HepG2 (cell line): Measurements from ENCODE around the gene ATP1B2. TPM values are rescaled to one million over a fixed set of nuclear protein-coding genes. Genes with fewer than 3 reads are reported as not detected.

Experiments
- ESRRA ChIP-seq: sonication (generic); formaldehyde crosslinking; IDR thresholded peaks from 2 replicates; pipeline ENCODE4 v1.5.1; 2020; ENCODE audit warnings: mild to moderate bottlenecking, low read depth, missing genetic modification reagents
- HCFC1 ChIP-seq: fragments of 150-350 bp; IDR thresholded peaks from 2 replicates; pipeline ENCODE4 v1.6.1; 2014; ENCODE audit warnings: low read depth, low read length
- HNRNPUL1 ChIP-seq: fragments of 200-400 bp; formaldehyde crosslinking; IDR thresholded peaks from 2 replicates; pipeline ENCODE4 v1.6.1; 2017; ENCODE audit warnings: low read depth, mild to moderate bottlenecking, low read length, moderate library complexity
- KDM3A ChIP-seq: IDR thresholded peaks from 2 replicates; pipeline ENCODE4 v1.6.1; 2018; ENCODE audit warnings: low read depth, missing compliant biosample characterization
- LCORL ChIP-seq, 2 experiments: fragments of 450-650 bp in 1 of 2; sonication (generic) in 1 of 2; formaldehyde crosslinking in 1 of 2; IDR thresholded peaks; 2 replicates each; pipeline versions ENCODE4 v1.5.0 to v1.6.1; 2017 to 2020; ENCODE audit warnings: antibody characterized with exemption in 1 of 2, missing genetic modification reagents in 1 of 2
- POGZ ChIP-seq: sonication (generic); formaldehyde crosslinking; IDR thresholded peaks from 2 replicates; pipeline ENCODE4 v1.4.0; 2020; ENCODE audit warnings: mild to moderate bottlenecking, missing genetic modification reagents
- RARG ChIP-seq: sonication (generic); formaldehyde crosslinking; IDR thresholded peaks from 2 replicates; pipeline ENCODE4 v1.4.0; 2020; ENCODE audit warnings: low read depth, mild to moderate bottlenecking, missing genetic modification reagents
- RFX1 ChIP-seq: fragments of 450-650 bp; IDR thresholded peaks from 2 replicates; pipeline ENCODE4 v1.6.1; 2017
- RFX3 ChIP-seq: IDR thresholded peaks from 2 replicates; pipeline ENCODE4 v1.6.1; 2016; ENCODE audit warnings: missing biosample characterization, missing genetic modification reagents
- SATB2 ChIP-seq: sonication (generic); formaldehyde crosslinking; IDR thresholded peaks from 2 replicates; pipeline ENCODE4 v1.5.0; 2020; ENCODE audit warnings: missing genetic modification reagents
- SMAD1 ChIP-seq: sonication (generic); formaldehyde crosslinking; IDR thresholded peaks from 2 replicates; pipeline ENCODE4 v1.4.0; 2020; ENCODE audit warnings: missing genetic modification reagents, low read depth, mild to moderate bottlenecking, borderline replicate concordance
- SRSF1 ChIP-seq: fragments of 200-400 bp; formaldehyde crosslinking; optimal IDR thresholded peaks from 2 replicates; pipeline ENCODE3; 2017; ENCODE audit warnings: mild to moderate bottlenecking, low read depth, low read length, moderate library complexity
- TEAD2 ChIP-seq: sonication (generic); formaldehyde crosslinking; IDR thresholded peaks from 2 replicates; pipeline ENCODE4 v1.9.0; 2021; ENCODE audit warnings: missing genetic modification reagents
- ZEB1 ChIP-seq: IDR thresholded peaks from 2 replicates; pipeline ENCODE4 v1.6.1; 2012; ENCODE audit warnings: mild to moderate bottlenecking, low read depth, inconsistent platforms; ENCODE audit not compliant: insufficient replicate concordance
- ZNF343 ChIP-seq: sonication (generic); formaldehyde crosslinking; IDR thresholded peaks from 2 replicates; pipeline ENCODE4 v1.4.0; 2020; ENCODE audit warnings: mild to moderate bottlenecking, missing genetic modification reagents
- ZNF570 ChIP-seq: sonication (generic); formaldehyde crosslinking; IDR thresholded peaks from 2 replicates; pipeline ENCODE4 v1.4.0; 2020; ENCODE audit warnings: mild to moderate bottlenecking, missing genetic modification reagents, borderline replicate concordance
- ZNF598 ChIP-seq: sonication (generic); formaldehyde crosslinking; IDR thresholded peaks from 2 replicates; pipeline ENCODE4 v1.5.1; 2020; ENCODE audit warnings: mild to moderate bottlenecking, missing genetic modification reagents, borderline replicate concordance
- ZNF607 ChIP-seq: sonication (generic); formaldehyde crosslinking; IDR thresholded peaks from 2 replicates; pipeline ENCODE4 v1.5.1; 2020; ENCODE audit warnings: missing genetic modification reagents, mild to moderate bottlenecking, borderline replicate concordance
- ZNF816 ChIP-seq: sonication (generic); formaldehyde crosslinking; IDR thresholded peaks from 2 replicates; pipeline ENCODE4 v1.8.0; 2022; ENCODE audit warnings: missing genetic modification reagents, mild to moderate bottlenecking, borderline replicate concordance
- ZSCAN9 ChIP-seq: IDR thresholded peaks from 2 replicates; pipeline ENCODE4 v1.6.1; 2016; ENCODE audit warnings: borderline replicate concordance
- polyA plus RNA-seq, 8 experiments: library from polyadenylated mRNA; depleted of rRNA in 3 of 8; stranded (reverse) in 7 of 8; unstranded in 1 of 8; fragments of >200 nt; fragmentation: Illumina TruSeq in 4 of 8; extraction: Trizol in 4 of 8; gene quantifications; 2 replicates each; pipeline versions ENCODE4 v1.2.1 to v1.2.3, GENCODE V29; 2011 to 2016; ENCODE audit warnings: low read depth in 4 of 8, missing spikeins in 1 of 8, mixed read lengths in 1 of 8; ENCODE audit not compliant: insufficient read depth in 1 of 8
- total RNA-seq, 5 experiments: library from RNA; depleted of rRNA; stranded (reverse); fragments of >200 nt; fragmentation: Illumina TruSeq; extraction: Trizol; gene quantifications; 2 replicates each; pipeline ENCODE4 v1.2.3, GENCODE V29; 2016; ENCODE audit warnings: low read depth in 1 of 5
- TF ChIP-seq, protein P1 (sequence below): sonication (generic); IDR thresholded peaks from 2 replicates; pipeline ENCODE4 v1.6.1; 2016; ENCODE audit warnings: low read depth, borderline replicate concordance
- TF ChIP-seq, protein P2 (sequence below): sonication (generic); formaldehyde crosslinking; IDR thresholded peaks from 2 replicates; pipeline ENCODE4 v1.9.0; 2021; ENCODE audit warnings: missing genetic modification reagents, mild to moderate bottlenecking, borderline replicate concordance
- TF ChIP-seq, protein P3 (sequence below): sonication (generic); formaldehyde crosslinking; conservative IDR thresholded peaks from 2 replicates; pipeline ENCODE4 v1.8.0; 2022; ENCODE audit warnings: mild to moderate bottlenecking, moderate library complexity, missing genetic modification reagents
- TF ChIP-seq, protein P4 (sequence below): sonication (generic); formaldehyde crosslinking; IDR thresholded peaks from 2 replicates; pipeline ENCODE4 v1.4.0; 2020; ENCODE audit warnings: missing genetic modification reagents

The ATP1B2 gene
- total and polyA plus RNA-seq, 2 of the 13 experiments (the other 11 are each of a cell fraction or from before 2014, with no cell fraction given): not detected

GRCh38 chr17:7629939-7630571 is 20.7 kb upstream of the ATP1B2 start, which contains the start of gene SHBG (continued):
- TF ChIP-seq RFX3 (CRISPR knock-in tag) (no peak), ZNF816 (no peak), SMAD1 (CRISPR knock-in tag) (no peak), TEAD2 (no peak), SRSF1 (no peak), RARG (CRISPR knock-in tag) (no peak), ZNF570 (CRISPR knock-in tag) (no peak), POGZ (no peak), ZNF343 (CRISPR knock-in tag) (no peak), ZNF598 (peak; percentile 74; the same call in 1 of the 2 replicates), RFX1 (no peak), HCFC1 (no peak), ESRRA (peak; percentile 58; the same call in 1 of the 2 replicates), ZSCAN9 (CRISPR knock-in tag) (no peak), ZEB1 (no peak), KDM3A (CRISPR knock-in tag) (no peak), ZNF607 (CRISPR knock-in tag) (no peak), LCORL (IDR thresholded peaks at IDR 0.05) (no peak), LCORL (CRISPR knock-in tag; IDR thresholded peaks at IDR 0.05) (no peak), SATB2 (no peak), HNRNPUL1 (no peak)
- TF ChIP-seq, protein P1, sequence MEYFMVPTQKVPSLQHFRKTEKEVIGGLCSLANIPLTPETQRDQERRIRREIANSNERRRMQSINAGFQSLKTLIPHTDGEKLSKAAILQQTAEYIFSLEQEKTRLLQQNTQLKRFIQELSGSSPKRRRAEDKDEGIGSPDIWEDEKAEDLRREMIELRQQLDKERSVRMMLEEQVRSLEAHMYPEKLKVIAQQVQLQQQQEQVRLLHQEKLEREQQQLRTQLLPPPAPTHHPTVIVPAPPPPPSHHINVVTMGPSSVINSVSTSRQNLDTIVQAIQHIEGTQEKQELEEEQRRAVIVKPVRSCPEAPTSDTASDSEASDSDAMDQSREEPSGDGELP: no peak
- TF ChIP-seq, protein P2, sequence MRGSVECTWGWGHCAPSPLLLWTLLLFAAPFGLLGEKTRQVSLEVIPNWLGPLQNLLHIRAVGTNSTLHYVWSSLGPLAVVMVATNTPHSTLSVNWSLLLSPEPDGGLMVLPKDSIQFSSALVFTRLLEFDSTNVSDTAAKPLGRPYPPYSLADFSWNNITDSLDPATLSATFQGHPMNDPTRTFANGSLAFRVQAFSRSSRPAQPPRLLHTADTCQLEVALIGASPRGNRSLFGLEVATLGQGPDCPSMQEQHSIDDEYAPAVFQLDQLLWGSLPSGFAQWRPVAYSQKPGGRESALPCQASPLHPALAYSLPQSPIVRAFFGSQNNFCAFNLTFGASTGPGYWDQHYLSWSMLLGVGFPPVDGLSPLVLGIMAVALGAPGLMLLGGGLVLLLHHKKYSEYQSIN (CRISPR knock-in tag): no peak
- TF ChIP-seq, protein P3, sequence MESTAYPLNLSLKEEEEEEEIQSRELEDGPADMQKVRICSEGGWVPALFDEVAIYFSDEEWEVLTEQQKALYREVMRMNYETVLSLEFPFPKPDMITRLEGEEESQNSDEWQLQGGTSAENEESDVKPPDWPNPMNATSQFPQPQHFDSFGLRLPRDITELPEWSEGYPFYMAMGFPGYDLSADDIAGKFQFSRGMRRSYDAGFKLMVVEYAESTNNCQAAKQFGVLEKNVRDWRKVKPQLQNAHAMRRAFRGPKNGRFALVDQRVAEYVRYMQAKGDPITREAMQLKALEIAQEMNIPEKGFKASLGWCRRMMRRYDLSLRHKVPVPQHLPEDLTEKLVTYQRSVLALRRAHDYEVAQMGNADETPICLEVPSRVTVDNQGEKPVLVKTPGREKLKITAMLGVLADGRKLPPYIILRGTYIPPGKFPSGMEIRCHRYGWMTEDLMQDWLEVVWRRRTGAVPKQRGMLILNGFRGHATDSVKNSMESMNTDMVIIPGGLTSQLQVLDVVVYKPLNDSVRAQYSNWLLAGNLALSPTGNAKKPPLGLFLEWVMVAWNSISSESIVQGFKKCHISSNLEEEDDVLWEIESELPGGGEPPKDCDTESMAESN (CRISPR knock-in tag): no peak
- TF ChIP-seq, protein P4, sequence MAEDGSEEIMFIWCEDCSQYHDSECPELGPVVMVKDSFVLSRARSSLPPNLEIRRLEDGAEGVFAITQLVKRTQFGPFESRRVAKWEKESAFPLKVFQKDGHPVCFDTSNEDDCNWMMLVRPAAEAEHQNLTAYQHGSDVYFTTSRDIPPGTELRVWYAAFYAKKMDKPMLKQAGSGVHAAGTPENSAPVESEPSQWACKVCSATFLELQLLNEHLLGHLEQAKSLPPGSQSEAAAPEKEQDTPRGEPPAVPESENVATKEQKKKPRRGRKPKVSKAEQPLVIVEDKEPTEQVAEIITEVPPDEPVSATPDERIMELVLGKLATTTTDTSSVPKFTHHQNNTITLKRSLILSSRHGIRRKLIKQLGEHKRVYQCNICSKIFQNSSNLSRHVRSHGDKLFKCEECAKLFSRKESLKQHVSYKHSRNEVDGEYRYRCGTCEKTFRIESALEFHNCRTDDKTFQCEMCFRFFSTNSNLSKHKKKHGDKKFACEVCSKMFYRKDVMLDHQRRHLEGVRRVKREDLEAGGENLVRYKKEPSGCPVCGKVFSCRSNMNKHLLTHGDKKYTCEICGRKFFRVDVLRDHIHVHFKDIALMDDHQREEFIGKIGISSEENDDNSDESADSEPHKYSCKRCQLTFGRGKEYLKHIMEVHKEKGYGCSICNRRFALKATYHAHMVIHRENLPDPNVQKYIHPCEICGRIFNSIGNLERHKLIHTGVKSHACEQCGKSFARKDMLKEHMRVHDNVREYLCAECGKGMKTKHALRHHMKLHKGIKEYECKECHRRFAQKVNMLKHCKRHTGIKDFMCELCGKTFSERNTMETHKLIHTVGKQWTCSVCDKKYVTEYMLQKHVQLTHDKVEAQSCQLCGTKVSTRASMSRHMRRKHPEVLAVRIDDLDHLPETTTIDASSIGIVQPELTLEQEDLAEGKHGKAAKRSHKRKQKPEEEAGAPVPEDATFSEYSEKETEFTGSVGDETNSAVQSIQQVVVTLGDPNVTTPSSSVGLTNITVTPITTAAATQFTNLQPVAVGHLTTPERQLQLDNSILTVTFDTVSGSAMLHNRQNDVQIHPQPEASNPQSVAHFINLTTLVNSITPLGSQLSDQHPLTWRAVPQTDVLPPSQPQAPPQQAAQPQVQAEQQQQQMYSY (CRISPR knock-in tag): no peak
